H4 (cell line): ENCODE measurements around the gene KRTAP5-6. TPM values are rescaled to one million over a fixed set of nuclear protein-coding genes. Genes with fewer than 3 reads are reported as not detected.

ENCODE experiments used
- DNase-seq: peaks from one replicate; pipeline ENCODE4 v3.0.0-alpha.2; 2015; ENCODE audit warnings: low spot score
- total RNA-seq: library from RNA; depleted of rRNA; stranded (reverse); fragments of >200 nt; shearing (Covaris generic); gene quantifications from 2 replicates; pipeline ENCODE4 v1.2.3, GENCODE V29; 2014

Gene KRTAP5-6
- total RNA-seq, 1 experiment from 2014 or later: not detected

GRCh38 chr11:1733716-1734640 lies 37.0 kb downstream of the KRTAP5-6 start:
- DNase-seq: peak; percentile 11

- peak; percentile 4 for DNase-seq
Measured at GRCh38 chr11:1734641-1735081, 37.7 kb downstream of the KRTAP5-6 start.

GRCh38 chr11:1735271-1735670 lies 38.3 kb downstream of the KRTAP5-6 start:
- DNase-seq: no peak

DNA sequence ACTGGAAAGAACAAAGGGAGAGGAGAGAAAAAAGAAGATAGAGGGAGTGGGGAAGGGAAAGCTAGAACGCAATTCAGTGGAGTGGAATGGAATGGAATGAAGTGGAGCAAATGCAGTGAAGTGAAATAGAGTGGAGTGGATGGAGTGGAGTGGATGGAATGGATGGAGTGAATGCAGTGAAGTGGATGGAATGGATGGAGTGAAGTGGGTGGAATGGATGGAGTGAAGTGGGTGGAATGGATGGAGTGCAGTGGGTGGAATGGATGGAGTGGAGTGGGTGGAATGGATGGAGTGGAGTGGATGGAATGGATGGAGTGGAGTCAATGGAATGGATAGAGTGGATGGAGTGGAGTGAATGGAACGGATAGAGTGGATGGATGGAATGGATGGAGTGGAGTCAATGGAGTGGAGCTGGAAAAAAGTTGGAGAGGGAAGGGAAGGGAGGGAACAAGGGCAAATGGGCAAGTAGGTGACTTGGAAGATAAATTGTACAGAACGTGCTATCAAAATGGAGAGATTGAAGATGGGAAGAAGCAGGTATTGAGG lies 39.5 kb downstream of the KRTAP5-6 start:
- no peak for DNase-seq

DNA sequence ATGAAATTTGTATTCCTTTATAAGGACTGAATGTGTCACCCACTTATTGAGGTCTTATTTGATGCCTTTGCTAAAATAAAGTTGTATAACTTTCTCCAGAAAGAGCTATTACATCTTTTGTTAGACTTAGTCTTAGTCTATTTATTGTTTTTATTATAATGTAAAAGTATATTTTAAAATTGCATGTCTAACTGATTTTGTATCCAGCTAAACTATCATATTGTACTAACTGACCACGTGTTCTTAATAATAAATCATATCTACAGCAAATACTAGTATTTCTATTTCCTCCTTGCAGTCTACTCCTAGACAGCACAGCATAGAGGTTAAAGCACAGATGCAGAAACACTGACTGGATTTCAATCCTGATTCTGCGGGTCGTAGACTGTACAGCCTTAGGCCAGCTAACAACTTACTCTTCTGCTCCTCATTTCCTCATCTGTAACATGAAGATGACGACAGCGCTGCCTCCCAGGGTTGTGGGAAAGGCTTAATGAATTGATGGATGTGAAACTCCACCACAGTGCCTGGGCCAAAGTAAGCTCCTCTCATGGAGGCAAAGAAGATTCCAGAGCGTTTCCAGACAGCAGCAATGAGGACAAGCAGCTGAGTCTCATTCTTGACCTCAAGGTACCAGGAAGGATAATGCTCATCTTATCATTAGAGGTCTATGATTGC lies 40.2 kb downstream of the KRTAP5-6 start:
- no peak for DNase-seq

DNA sequence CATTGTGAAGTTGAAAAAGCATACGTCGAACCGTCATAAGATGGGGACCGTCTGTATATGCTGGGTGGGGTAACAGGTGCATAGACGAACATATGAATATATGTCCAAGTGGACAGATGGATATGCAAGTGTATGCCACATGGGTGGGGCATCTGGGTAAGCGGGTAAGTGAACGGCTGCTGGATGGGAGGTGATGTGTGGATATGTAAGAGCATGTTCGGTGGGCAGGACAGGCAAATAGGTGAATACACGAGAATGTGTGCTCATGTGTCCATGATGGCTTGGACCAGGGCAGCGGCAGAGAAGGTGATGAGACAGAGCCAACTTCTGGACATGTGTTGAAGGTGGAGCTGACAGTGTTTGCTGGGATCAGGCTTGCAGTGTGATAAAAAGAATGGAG lies 41.4 kb downstream of the KRTAP5-6 start:
- DNase-seq: no peak

GRCh38 chr11:1739576-1739975 lies 42.6 kb downstream of the KRTAP5-6 start:
- DNase-seq: no peak

- DNase-seq: no peak
Measured at GRCh38 chr11:1740786-1741530, 44.0 kb downstream of the KRTAP5-6 start.

DNA sequence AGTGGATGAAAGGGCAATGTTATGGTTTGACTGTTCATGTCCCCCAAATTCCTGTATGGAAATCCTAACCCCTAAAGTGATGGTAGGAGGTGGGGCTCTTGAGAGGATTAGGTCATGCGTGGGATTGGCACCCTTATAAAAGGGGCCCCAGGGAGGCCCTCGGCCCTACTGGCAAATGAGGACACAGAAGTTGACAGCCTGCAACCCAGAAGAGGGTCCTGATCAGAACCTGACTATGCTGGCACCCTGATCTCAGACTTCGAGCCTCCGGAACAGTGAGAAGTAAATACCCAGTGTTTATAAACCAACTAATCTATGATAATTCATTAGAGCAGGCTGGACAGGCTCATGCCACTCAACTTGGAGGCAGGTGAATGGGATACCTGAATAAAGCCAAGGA lies 44.7 kb downstream of the KRTAP5-6 start:
- DNase-seq: no peak

DNA sequence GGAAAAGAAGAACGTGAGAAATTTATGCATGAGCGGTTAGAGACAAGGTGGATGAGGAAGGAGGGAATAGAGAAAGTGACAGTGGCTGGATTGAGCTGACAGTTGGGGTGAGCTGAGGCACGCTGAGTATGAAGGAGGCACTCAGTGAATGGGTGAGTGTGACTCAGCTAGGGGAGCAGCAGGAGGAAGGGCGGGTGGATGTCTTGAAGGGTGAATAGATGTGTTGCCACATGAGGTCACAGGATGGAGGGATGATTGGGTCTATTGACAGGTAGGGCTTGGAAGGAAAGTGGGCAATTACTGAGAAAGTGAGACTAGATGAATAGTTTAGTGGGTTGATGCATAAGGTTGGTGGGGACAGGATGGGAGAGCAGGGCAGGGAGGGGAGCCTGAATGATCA lies 45.4 kb downstream of the KRTAP5-6 start:
- no peak for DNase-seq

GRCh38 chr11:1742869-1743584 lies 46.0 kb downstream of the KRTAP5-6 start:
- no peak for DNase-seq

DNA sequence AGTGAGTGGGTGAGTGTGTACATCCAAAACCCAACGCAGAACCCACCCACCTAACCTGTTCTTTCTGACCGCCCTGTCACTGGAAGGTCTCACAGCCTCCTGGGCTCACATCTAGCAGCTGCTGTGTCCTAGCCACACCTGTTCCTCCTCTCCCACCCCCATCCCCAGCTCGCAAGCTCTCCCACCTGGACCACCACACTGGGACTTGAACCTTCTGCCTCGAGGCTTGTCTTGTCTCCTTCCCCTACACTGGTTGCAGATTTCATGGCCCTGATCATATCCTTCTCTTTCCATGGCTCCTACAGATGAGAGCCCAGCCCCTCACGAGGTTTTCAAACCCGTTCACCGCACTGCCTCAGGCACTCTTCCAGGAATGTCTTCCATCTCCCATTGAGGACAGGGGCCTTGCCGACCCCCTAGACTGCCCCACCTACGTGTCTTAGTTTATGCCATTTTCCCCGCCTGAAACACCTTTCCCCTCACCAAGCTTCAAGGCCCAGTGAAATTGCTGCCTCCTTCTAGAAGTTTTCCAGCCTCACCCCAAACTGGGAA lies 46.7 kb downstream of the KRTAP5-6 start:
- DNase-seq: no peak

DNA sequence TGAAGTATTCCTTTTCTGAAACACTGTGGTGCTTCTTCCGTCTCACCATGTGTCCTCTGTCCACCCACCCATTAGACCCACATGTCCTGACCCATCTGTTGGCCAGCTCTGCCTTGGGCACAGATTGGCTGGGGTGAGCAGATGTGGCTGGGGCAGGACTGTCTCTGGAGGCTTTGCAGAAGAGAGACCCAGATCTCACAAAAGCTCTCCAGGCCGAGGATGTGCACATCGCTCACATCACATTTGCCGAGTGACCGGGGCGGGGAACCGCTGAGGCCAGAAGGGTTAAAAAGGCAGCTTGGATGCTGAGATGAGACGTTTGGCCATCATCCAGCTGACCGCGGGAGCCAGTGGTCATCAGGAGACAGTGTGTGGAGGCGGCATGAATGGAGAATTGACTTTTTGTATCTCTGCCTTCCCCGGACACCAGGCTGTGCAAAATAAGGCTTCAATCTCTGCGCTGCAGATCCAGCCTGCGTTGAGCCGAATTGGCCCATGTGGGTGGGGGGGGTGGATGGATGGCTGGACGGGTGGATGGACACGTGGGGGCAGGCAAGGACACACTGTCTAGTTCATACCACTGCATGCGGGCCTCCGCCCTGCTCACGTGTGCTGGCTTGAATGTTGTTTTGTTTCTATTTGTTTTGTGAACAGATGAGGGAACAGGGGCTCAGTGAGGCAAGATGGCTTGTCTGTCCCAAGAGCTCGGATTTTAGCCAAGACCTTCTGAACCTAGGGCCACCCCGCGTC lies 47.3 kb downstream of the KRTAP5-6 start:
- DNase-seq: no peak

GRCh38 chr11:1744891-1745700 lies 48.1 kb downstream of the KRTAP5-6 start:
- no peak for DNase-seq

GRCh38 chr11:1745701-1746320 lies 48.8 kb downstream of the KRTAP5-6 start:
- DNase-seq: no peak

DNA sequence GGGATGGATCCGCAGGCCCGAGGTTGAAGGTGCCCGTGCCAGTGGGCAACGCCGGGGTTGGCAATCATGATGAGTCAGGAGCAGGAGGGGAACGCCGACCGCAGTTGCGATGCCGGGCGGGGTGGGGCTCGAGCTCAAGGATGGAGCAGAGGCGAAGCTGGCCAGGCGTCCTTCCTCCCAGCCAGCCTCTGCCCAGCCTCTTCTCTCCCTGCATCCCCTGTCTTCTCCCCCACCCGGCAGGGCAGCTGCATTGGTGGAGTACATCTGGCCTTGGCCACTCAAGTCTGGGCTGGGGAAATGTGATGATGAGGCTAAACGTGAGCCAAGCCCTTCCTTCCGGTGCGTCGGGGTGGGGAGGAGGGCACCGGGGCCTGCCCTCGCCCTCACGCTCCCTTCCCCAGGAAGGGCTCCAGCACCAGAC lies 49.5 kb downstream of the KRTAP5-6 start:
- peak; percentile 64 for DNase-seq

- DNase-seq: no peak
Measured at GRCh38 chr11:1746956-1747752, 50.2 kb downstream of the KRTAP5-6 start.
